ENCODE data around the gene SEPHS1. TPM values are rescaled to one million over a fixed set of nuclear protein-coding genes. Genes with fewer than 3 reads are reported as not detected.

The SEPHS1 gene
- total RNA-seq, 1 donor from 2014 or later = 67.5 TPM

GRCh38 chr10:13311177-13311575, 36.9 kb downstream of the SEPHS1 start:
- Mint-ChIP-seq H3K4me3 (ENCODE audit: unreplicated experiment) (no peak overlapping the region), H3K9me3 (ENCODE audit: unreplicated experiment) (no peaks in the 10 kb centered on the region), H3K27ac (ENCODE audit: unreplicated experiment) (no peak overlapping the region), H3K4me1 (ENCODE audit: unreplicated experiment) (no peaks in the 10 kb centered on the region), H3K36me3 (ENCODE audit: unreplicated experiment) (no peaks in the 10 kb centered on the region), H3K27me3 (ENCODE audit: unreplicated experiment) (no peaks in the 10 kb centered on the region)
- DNase-seq (ENCODE audit: extremely low spot score, unreplicated experiment) = no peak
- no peak for TF ChIP-seq CTCF (IDR thresholded peaks at IDR 0.05)

- H3K9me3 Mint-ChIP-seq (ENCODE audit: unreplicated experiment) = no peaks in the 10 kb centered on the region
These were observed 37.4 kb downstream of the SEPHS1 start for GRCh38 chr10:13310518-13311176.

GRCh38 chr10:13309792-13310191, 38.3 kb downstream of the SEPHS1 start:
- TF ChIP-seq CTCF (IDR thresholded peaks at IDR 0.05) = no peak
- H3K36me3 Mint-ChIP-seq (ENCODE audit: unreplicated experiment) = no peaks in the 10 kb centered on the region
- no peak overlapping the region for H3K27ac Mint-ChIP-seq (ENCODE audit: unreplicated experiment)
- H3K4me3 Mint-ChIP-seq (ENCODE audit: unreplicated experiment) = no peak overlapping the region
- no peaks in the 10 kb centered on the region for H3K27me3 Mint-ChIP-seq (ENCODE audit: unreplicated experiment)
- no peaks in the 10 kb centered on the region for H3K9me3 Mint-ChIP-seq (ENCODE audit: unreplicated experiment)
- DNase-seq (ENCODE audit: extremely low spot score, unreplicated experiment) = no peak
- no peaks in the 10 kb centered on the region for H3K4me1 Mint-ChIP-seq (ENCODE audit: unreplicated experiment)

More at GRCh38 chr10:13310518-13311176, 37.4 kb downstream of the SEPHS1 start:
- TF ChIP-seq CTCF (IDR thresholded peaks at IDR 0.05) = no peak
- no peak overlapping the region for H3K27ac Mint-ChIP-seq (ENCODE audit: unreplicated experiment)
- DNase-seq (ENCODE audit: extremely low spot score, unreplicated experiment) = no peak
- H3K27me3 Mint-ChIP-seq (ENCODE audit: unreplicated experiment) = no peaks in the 10 kb centered on the region
- no peaks in the 10 kb centered on the region for H3K36me3 Mint-ChIP-seq (ENCODE audit: unreplicated experiment)
- H3K4me3 Mint-ChIP-seq (ENCODE audit: unreplicated experiment) = no peak overlapping the region
- H3K4me1 Mint-ChIP-seq (ENCODE audit: unreplicated experiment) = no peaks in the 10 kb centered on the region

GRCh38 chr10:13308096-13308495, 40.0 kb downstream of the SEPHS1 start:
- H3K4me1 Mint-ChIP-seq (ENCODE audit: unreplicated experiment) = peaks cover 2% of the 10 kb centered on the region
- no peak for TF ChIP-seq CTCF (IDR thresholded peaks at IDR 0.05)
- no peak overlapping the region for H3K27ac Mint-ChIP-seq (ENCODE audit: unreplicated experiment)
- H3K36me3 Mint-ChIP-seq (ENCODE audit: unreplicated experiment) = no peaks in the 10 kb centered on the region
- no peak overlapping the region for H3K4me3 Mint-ChIP-seq (ENCODE audit: unreplicated experiment)
- H3K27me3 Mint-ChIP-seq (ENCODE audit: unreplicated experiment) = no peaks in the 10 kb centered on the region
- DNase-seq (ENCODE audit: extremely low spot score, unreplicated experiment) = no peak
- no peaks in the 10 kb centered on the region for H3K9me3 Mint-ChIP-seq (ENCODE audit: unreplicated experiment)

- DNase-seq (ENCODE audit: extremely low spot score, unreplicated experiment) = no peak
- no peak overlapping the region for H3K27ac Mint-ChIP-seq (ENCODE audit: unreplicated experiment)
- no peaks in the 10 kb centered on the region for H3K36me3 Mint-ChIP-seq (ENCODE audit: unreplicated experiment)
- TF ChIP-seq CTCF (IDR thresholded peaks at IDR 0.05) = no peak
- no peak overlapping the region for H3K4me3 Mint-ChIP-seq (ENCODE audit: unreplicated experiment)
- H3K4me1 Mint-ChIP-seq (ENCODE audit: unreplicated experiment) = peaks cover 16% of the 10 kb centered on the region
- H3K9me3 Mint-ChIP-seq (ENCODE audit: unreplicated experiment) = no peaks in the 10 kb centered on the region
- no peaks in the 10 kb centered on the region for H3K27me3 Mint-ChIP-seq (ENCODE audit: unreplicated experiment)
These were observed 42.0 kb downstream of the SEPHS1 start for GRCh38 chr10:13306103-13306502.
